Progenitor cell of endocrine pancreas (in vitro differentiated cells): ENCODE data around the gene CRBN. TPM values are rescaled to one million over a fixed set of nuclear protein-coding genes. Genes with fewer than 3 reads are reported as not detected.
A peak's percentile ranks its signal among the peaks of the same experiment; 100 is the strongest.

Experiments used
- DNase-seq: peaks from one replicate; pipeline ENCODE4 v3.0.0; 2021; ENCODE audit warnings: low spot score; ENCODE audit not compliant: unreplicated experiment
- H3K27ac Mint-ChIP-seq: 2 replicates; pipeline ENCODE4 v1.8.0; 2021; ENCODE audit warnings: mild to moderate bottlenecking, moderate library complexity, mixed read lengths
- H3K27me3 Mint-ChIP-seq: 2 replicates; pipeline ENCODE4 v1.8.0; 2021; ENCODE audit warnings: mixed read lengths
- H3K36me3 Mint-ChIP-seq: 2 replicates; pipeline ENCODE4 v1.8.0; 2022; ENCODE audit warnings: mixed read lengths; ENCODE audit not compliant: insufficient read depth
- H3K4me1 Mint-ChIP-seq: 2 replicates; pipeline ENCODE4 v1.8.0; 2021; ENCODE audit warnings: low read depth, mixed read lengths
- H3K4me3 Mint-ChIP-seq: 2 replicates; pipeline ENCODE4 v1.8.0; 2021; ENCODE audit warnings: low read depth, mild to moderate bottlenecking, moderate library complexity, mixed read lengths
- H3K9me3 Mint-ChIP-seq: 2 replicates; pipeline ENCODE4 v1.8.0; 2021; ENCODE audit warnings: low read depth, mixed read lengths
- long read RNA-seq: library from polyadenylated mRNA; unstranded; transcript quantifications from one replicate; pipeline ENCODE4 v2.0.0, GENCODE V29; 2020
- total RNA-seq: library from RNA; stranded (reverse); gene quantifications from 2 replicates; pipeline ENCODE4 v1.2.1, GENCODE V29; 2021
- TF ChIP-seq, protein P1 (sequence below): fragments of 200-600 bp; sonication (generic); IDR thresholded peaks from one replicate; pipeline ENCODE4 v1.5.0; 2021; ENCODE audit warnings: antibody characterized with exemption, mild to moderate bottlenecking; ENCODE audit not compliant: unreplicated experiment

Gene CRBN
- total RNA-seq, result 40.1 and 50.9 TPM in 2 replicates
- long read RNA-seq, transcript CRBN-201 (11 exons, 2,206 nt), result major isoform, 146 of 224 reads
- long read RNA-seq, partial matches to known transcripts, result 24 of 224 reads
- long read RNA-seq, other reads (novel, unspliced or antisense), result 48 of 224 reads

DNA sequence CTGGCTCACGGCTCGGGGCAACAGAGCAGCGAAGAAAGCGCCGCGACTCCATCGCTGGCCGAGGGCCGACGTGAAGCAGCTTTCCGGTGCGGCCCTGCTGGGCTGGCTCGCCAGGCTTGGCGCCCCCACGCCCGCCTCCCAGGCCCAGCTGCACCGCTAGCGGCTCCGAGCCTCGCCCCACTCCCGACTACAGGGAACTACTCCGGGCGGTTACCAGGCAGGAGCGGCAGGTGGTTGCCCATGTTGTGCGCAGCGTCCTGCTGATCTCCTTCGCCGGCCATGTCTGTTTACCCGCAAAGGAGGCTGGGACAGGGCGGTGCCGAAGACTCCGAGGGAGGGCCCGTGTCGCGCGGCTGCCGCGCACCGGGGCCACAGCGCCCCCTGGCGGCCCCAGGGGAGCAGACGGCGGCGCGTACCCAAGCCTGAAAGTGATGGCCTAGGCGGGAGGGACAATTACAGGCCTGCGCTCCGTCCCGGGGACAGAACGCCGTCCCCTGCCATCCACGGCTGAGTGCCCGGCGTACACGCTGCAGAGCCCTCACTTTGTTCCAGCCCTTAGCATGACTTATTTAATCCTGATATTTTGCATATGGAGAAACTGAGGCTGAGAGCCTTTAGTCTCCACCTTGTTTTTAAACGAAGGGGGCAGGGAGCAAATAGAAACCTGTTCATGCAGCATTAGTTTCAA is at the start of gene CRBN:
CRBN (minus strand) TSS at position 285 of the 688 bp plus-strand sequence; CDS start at position 281, 4 bp downstream.
- Mint-ChIP-seq H3K9me3 (no peaks in the 10 kb centered on the region), H3K27ac (peak within 1 kb of the TSS; percentile 92), H3K27me3 (peaks cover 33% of the 10 kb centered on the region), H3K4me3 (peak within 1 kb of the TSS; percentile 84), H3K4me1 (peaks cover 9% of the 10 kb centered on the region), H3K36me3 (peaks cover 3% of the 10 kb centered on the region)
- TF ChIP-seq, protein P1, sequence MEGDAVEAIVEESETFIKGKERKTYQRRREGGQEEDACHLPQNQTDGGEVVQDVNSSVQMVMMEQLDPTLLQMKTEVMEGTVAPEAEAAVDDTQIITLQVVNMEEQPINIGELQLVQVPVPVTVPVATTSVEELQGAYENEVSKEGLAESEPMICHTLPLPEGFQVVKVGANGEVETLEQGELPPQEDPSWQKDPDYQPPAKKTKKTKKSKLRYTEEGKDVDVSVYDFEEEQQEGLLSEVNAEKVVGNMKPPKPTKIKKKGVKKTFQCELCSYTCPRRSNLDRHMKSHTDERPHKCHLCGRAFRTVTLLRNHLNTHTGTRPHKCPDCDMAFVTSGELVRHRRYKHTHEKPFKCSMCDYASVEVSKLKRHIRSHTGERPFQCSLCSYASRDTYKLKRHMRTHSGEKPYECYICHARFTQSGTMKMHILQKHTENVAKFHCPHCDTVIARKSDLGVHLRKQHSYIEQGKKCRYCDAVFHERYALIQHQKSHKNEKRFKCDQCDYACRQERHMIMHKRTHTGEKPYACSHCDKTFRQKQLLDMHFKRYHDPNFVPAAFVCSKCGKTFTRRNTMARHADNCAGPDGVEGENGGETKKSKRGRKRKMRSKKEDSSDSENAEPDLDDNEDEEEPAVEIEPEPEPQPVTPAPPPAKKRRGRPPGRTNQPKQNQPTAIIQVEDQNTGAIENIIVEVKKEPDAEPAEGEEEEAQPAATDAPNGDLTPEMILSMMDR, result no peak
- peak; percentile 79 for DNase-seq

DNA sequence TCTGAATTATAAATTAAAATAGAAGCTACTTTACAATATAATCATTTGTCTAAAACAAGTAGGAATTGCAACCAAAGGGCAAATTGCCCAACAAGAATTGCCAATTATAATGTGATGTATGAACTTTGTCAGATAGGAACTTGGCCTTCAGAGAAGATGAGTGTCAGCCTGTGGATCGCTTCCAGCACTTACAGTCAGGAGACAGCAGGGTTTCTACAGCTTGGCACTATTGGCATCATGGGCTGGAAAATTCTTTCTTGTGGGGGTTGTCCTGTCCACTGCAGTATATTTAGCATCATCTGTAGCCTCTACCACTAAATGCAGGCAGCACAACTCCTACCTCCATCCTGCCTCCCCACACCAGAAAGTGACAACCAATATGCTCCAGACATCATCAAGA is 48.1 kb upstream of the CRBN start:
- peaks cover 8% of the 10 kb centered on the region for H3K27me3 Mint-ChIP-seq
- H3K4me3 Mint-ChIP-seq, result no peak overlapping the region
- no peaks in the 10 kb centered on the region for H3K4me1 Mint-ChIP-seq
- TF ChIP-seq, protein P1, result no peak
- H3K36me3 Mint-ChIP-seq, result no peaks in the 10 kb centered on the region
- no peak overlapping the region for H3K27ac Mint-ChIP-seq
- H3K9me3 Mint-ChIP-seq, result peaks cover 3% of the 10 kb centered on the region
- no peak for DNase-seq

- no peak overlapping the region for H3K4me3 Mint-ChIP-seq
- H3K36me3 Mint-ChIP-seq, result no peaks in the 10 kb centered on the region
- no peaks in the 10 kb centered on the region for H3K4me1 Mint-ChIP-seq
- H3K27me3 Mint-ChIP-seq, result peaks cover 17% of the 10 kb centered on the region
- no peak for DNase-seq
- no peaks in the 10 kb centered on the region for H3K9me3 Mint-ChIP-seq
- no peak overlapping the region for H3K27ac Mint-ChIP-seq
- TF ChIP-seq, protein P1, result no peak
These were observed 42.0 kb upstream of the CRBN start for GRCh38 chr3:3221528-3221927.

DNA sequence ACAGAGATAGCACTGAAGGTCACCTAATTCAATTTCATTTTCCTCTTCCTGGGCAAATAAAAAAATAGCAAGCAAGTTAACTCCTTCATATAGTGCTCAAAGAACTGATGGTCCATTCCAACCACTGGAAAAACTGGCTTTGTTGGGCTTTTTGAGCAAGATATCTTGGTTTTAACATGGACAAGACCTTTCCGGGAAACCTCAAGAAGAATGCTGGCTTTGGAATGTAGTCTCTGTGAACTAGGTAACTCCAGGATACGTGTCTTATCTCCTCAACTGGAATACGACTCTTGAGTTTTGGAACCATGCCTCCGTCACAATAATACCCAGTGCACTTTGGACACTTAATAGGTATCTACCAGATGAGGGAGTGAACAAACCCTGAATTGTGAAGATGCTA is 36.9 kb upstream of the CRBN start:
- H3K9me3 Mint-ChIP-seq, result no peaks in the 10 kb centered on the region
- H3K4me1 Mint-ChIP-seq, result no peaks in the 10 kb centered on the region
- TF ChIP-seq, protein P1, result no peak
- no peak overlapping the region for H3K27ac Mint-ChIP-seq
- no peak for DNase-seq
- no peaks in the 10 kb centered on the region for H3K27me3 Mint-ChIP-seq
- no peaks in the 10 kb centered on the region for H3K36me3 Mint-ChIP-seq
- no peak overlapping the region for H3K4me3 Mint-ChIP-seq

- Mint-ChIP-seq H3K4me3 (no peak overlapping the region), H3K9me3 (no peaks in the 10 kb centered on the region), H3K27ac (no peak overlapping the region), H3K4me1 (no peaks in the 10 kb centered on the region), H3K36me3 (no peaks in the 10 kb centered on the region), H3K27me3 (peaks cover 3% of the 10 kb centered on the region)
- no peak for DNase-seq
- TF ChIP-seq, protein P1, result no peak
These were observed 33.4 kb upstream of the CRBN start for GRCh38 chr3:3212781-3213440.
